Testis (tissue), 3 donors: ENCODE data around the gene CEACAM18. TPM values are rescaled to one million over a fixed set of nuclear protein-coding genes. Genes with fewer than 3 reads are reported as not detected.

Experiments
- DNase-seq: peaks from one replicate; pipeline ENCODE4 v3.0.0-alpha.2; 2019
- H3K27ac ChIP-seq, 2 donors: fragments of 200-600 bp; sonication (generic); one replicate each; pipeline ENCODE4 v1.5.1; 2019
- H3K27me3 ChIP-seq: fragments of 200-600 bp; sonication (generic); one replicate; pipeline ENCODE4 v1.5.1; 2019
- H3K36me3 ChIP-seq: fragments of 200-600 bp; sonication (generic); one replicate; pipeline ENCODE4 v1.5.1; 2017; ENCODE audit warnings: low read depth; ENCODE audit errors: missing control alignments
- H3K4me1 ChIP-seq: fragments of 200-600 bp; sonication (generic); one replicate; pipeline ENCODE4 v1.5.1; 2019
- H3K4me3 ChIP-seq, 2 donors: fragments of 200-600 bp; sonication (generic); one replicate each; pipeline ENCODE4 v1.5.1; 2017 to 2019
- H3K9me3 ChIP-seq: fragments of 200-600 bp; sonication (generic); one replicate; pipeline ENCODE4 v1.5.1; 2017
- POLR2A ChIP-seq: fragments of 450-650 bp; IDR thresholded peaks from one replicate; pipeline ENCODE4 v1.6.1; 2017; ENCODE audit warnings: antibody characterized with exemption, mild to moderate bottlenecking, moderate library complexity
- WGBS, 2 donors: methylation state at CpG; one replicate each; pipeline ENCODE4 v1.1.5; 2018; 5-methylcytosine and 5-hydroxymethylcytosine counted together
- intact Hi-C: fragments of 100-400 bp; cut with DNase I; formaldehyde crosslinking; loops from one replicate; pipeline ENCODE4 v1.15.1; 2023; ENCODE audit warnings: low total_unique reads
- polyA plus RNA-seq: library from polyadenylated mRNA; stranded (reverse); fragments of 350-450 nt; fragmentation: Illumina TruSeq; extraction: RNeasy Lipid Tissue Mini Kit (QIAGEN cat#74804); gene quantifications from one replicate; pipeline ENCODE4 v1.2.3, GENCODE V29; 2014; ENCODE audit warnings: low read depth, low replicate concordance; ENCODE audit not compliant: insufficient read depth
- total RNA-seq, 2 donors: library from RNA; depleted of rRNA; stranded (reverse); fragments of >200 nt; gene quantifications; one replicate each; pipeline ENCODE4 v1.2.3, GENCODE V29; 2016
- TF ChIP-seq, protein P1 (sequence below), 3 experiments: fragments of 450-650 bp in 2 of 3; fragments of 200-600 bp in 1 of 3; sonication (generic) in 1 of 3; IDR thresholded peaks; one replicate each; pipeline ENCODE4 v1.5.1; 2016 to 2019; ENCODE audit warnings: antibody characterized with exemption in 3 of 3, mild to moderate bottlenecking in 2 of 3, moderate library complexity in 1 of 3

The CEACAM18 gene
- total and polyA plus RNA-seq, 3 donors from 2014 or later = not detected

DNA sequence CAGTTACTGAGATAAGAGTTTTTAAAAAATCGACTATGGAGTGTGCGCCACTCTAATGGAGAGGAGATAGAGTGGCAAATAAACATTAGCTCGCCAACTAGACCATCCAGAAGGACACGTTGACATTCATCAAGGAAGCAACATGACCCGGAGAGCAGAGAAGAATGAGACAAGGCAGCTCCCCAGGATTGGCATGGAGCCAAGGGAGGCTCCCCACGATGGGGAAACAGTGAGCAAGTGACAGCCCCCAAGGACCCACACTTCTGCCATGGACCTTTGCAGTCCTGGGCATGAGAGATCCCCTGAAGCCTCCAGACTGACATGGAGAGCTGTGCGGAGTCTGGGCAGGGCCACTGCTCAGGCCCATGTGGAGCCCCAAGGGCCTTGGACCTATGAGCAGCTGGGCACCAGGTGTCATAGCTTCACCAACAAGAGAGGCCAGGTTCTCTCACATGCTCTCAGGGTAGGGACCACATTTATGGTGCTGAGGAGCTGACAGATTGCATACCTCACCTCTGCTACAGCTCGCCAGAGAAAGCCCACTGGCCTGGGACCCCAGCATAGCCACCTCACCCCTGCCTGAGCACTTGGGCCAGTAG lies 46.4 kb downstream of the CEACAM18 start:
- intact Hi-C loops = no loop called here
- H3K36me3 ChIP-seq = no peaks in the 10 kb centered on the region
- H3K27ac ChIP-seq = no peak overlapping the region
- DNase-seq = no peak
- no peaks in the 10 kb centered on the region for H3K9me3 ChIP-seq
- H3K27me3 ChIP-seq = no peaks in the 10 kb centered on the region
- 71% methylated on average over 6 to 8 of the region's 8 CpGs for WGBS, 2 donors
- no peak for TF ChIP-seq POLR2A
- TF ChIP-seq, protein P1, sequence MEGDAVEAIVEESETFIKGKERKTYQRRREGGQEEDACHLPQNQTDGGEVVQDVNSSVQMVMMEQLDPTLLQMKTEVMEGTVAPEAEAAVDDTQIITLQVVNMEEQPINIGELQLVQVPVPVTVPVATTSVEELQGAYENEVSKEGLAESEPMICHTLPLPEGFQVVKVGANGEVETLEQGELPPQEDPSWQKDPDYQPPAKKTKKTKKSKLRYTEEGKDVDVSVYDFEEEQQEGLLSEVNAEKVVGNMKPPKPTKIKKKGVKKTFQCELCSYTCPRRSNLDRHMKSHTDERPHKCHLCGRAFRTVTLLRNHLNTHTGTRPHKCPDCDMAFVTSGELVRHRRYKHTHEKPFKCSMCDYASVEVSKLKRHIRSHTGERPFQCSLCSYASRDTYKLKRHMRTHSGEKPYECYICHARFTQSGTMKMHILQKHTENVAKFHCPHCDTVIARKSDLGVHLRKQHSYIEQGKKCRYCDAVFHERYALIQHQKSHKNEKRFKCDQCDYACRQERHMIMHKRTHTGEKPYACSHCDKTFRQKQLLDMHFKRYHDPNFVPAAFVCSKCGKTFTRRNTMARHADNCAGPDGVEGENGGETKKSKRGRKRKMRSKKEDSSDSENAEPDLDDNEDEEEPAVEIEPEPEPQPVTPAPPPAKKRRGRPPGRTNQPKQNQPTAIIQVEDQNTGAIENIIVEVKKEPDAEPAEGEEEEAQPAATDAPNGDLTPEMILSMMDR (IDR thresholded peaks at IDR 0.05) = no peak
- H3K4me1 ChIP-seq = no peaks in the 10 kb centered on the region
- H3K4me3 ChIP-seq = no peak overlapping the region

DNA sequence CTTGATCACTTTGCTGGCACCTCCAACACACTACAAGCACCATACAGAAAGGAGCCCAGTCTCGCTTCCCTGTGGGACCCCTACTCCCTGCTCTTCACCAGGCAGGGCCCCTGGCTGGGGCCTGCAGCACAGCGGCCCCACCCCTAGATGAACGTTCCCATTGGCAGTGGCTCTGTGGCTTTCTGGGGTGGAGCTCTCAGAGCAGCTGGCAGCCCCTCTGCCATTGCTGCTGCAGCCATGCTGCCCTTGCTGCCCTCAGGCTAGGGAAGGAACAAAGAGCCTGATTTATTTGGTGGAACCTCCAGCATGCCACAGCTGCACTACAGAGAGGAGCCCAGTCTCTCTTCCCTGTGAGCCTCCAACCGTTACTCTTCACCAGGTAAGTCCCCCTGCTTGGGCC lies 47.3 kb downstream of the CEACAM18 start:
- Histone ChIP-seq H3K4me1 (no peaks in the 10 kb centered on the region), H3K27ac (no peak overlapping the region), H3K9me3 (no peaks in the 10 kb centered on the region), H3K36me3 (no peaks in the 10 kb centered on the region), H3K27me3 (no peaks in the 10 kb centered on the region), H3K4me3 (no peak overlapping the region)
- intact Hi-C loops = no loop called here
- no peak for DNase-seq
- WGBS, 2 donors = 50 to 67% methylated on average over 1 to 4 of the region's 4 CpGs
- TF ChIP-seq POLR2A = no peak
- TF ChIP-seq, protein P1 (IDR thresholded peaks at IDR 0.05) = no peak

DNA sequence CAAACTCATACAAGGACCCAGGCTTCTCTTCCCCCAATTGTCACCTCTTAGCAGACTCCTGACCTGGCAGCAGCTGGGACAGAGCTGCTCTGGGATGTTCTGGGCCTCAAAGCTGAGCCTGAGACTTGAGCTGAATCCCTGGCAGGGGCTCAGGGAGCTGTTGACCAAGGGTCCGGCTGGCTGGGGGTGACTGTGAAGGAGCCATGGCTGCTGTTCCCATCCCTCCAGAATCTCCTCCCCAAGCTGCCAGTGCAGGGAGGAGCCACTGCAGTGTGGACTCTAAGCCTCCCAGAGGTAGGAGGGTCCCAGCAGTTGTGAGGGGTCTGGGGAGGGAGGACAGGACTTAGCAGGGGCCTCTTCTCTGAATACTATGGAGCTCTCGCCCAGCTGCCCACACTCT lies 51.0 kb downstream of the CEACAM18 start:
- no peak for DNase-seq
- no peak for TF ChIP-seq POLR2A
- TF ChIP-seq, protein P1 (IDR thresholded peaks at IDR 0.05) = no peak
- WGBS, 2 donors = 82% methylated on average over 2 of the region's 2 CpGs; no CpG with 5 or more reads in 1 of the 2 donors
- no peaks in the 10 kb centered on the region for H3K27me3 ChIP-seq
- no peaks in the 10 kb centered on the region for H3K4me1 ChIP-seq
- no peak overlapping the region for H3K27ac ChIP-seq
- intact Hi-C loops = no loop called here
- H3K4me3 ChIP-seq = no peak overlapping the region
- no peaks in the 10 kb centered on the region for H3K9me3 ChIP-seq
- H3K36me3 ChIP-seq = no peaks in the 10 kb centered on the region

DNA sequence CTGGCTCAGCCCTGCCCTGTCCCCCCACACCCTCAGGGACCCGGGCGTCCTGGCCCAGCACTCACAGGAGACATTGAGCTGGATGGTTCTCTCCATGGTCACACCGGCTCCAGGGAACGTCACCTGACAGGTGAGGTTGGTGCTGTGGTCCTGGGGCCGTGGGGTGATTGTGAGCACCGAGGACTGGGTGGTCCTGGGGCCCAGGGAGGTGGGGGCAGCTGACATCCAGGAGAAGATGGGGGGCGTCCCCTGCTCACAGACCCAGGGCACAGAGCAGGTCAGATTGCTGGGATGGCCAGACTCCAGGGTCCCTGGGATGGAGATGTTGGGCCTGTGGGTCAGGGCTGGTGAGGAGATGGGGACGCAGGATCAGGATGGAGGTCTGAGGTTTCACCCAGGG lies 52.3 kb downstream of the CEACAM18 start:
- no peak overlapping the region for H3K4me3 ChIP-seq
- no peaks in the 10 kb centered on the region for H3K27me3 ChIP-seq
- TF ChIP-seq POLR2A = no peak
- TF ChIP-seq, protein P1 (IDR thresholded peaks at IDR 0.05) = no peak
- DNase-seq = no peak
- H3K4me1 ChIP-seq = no peaks in the 10 kb centered on the region
- H3K36me3 ChIP-seq = no peaks in the 10 kb centered on the region
- no peaks in the 10 kb centered on the region for H3K9me3 ChIP-seq
- intact Hi-C loops = no loop called here
- no peak overlapping the region for H3K27ac ChIP-seq
- WGBS, 2 donors = 82 to 89% methylated on average over 7 to 8 of the region's 8 CpGs
